K562 (cell line): Measurements from ENCODE around the gene NUCKS1. TPM values are rescaled to one million over a fixed set of nuclear protein-coding genes. Genes with fewer than 3 reads are reported as not detected.

Source experiments
- BRD4 ChIP-seq: fragments of 200-600 bp; sonication (generic); IDR thresholded peaks from 2 replicates; pipeline ENCODE4 v1.6.1; 2017; ENCODE audit warnings: inconsistent platforms
- ESRRB ChIP-seq: fragments of 250-450 bp; sonication (Bioruptor Pico); IDR thresholded peaks from 2 replicates; pipeline ENCODE4 v1.5.0; 2020; ENCODE audit warnings: mild to moderate bottlenecking, moderate library complexity, borderline replicate concordance
- FIP1L1 ChIP-seq: fragments of 200-400 bp; formaldehyde crosslinking; IDR thresholded peaks from 2 replicates; pipeline ENCODE4 v1.6.1; 2018; ENCODE audit warnings: mild to moderate bottlenecking, low read depth, low read length; ENCODE audit not compliant: poor library complexity, severe bottlenecking
- HDAC1 ChIP-seq, 2 experiments: fragments of 450-650 bp; IDR thresholded peaks; 2 replicates each; pipeline ENCODE4 v1.6.1; 2016 to 2017; ENCODE audit warnings: inconsistent platforms in 1 of 2, mild to moderate bottlenecking in 1 of 2, moderate library complexity in 1 of 2
- KDM2B ChIP-seq: fragments of 250-450 bp; sonication (Bioruptor Pico); IDR thresholded peaks from 2 replicates; pipeline ENCODE4 v1.8.0; 2021; ENCODE audit warnings: mild to moderate bottlenecking, moderate library complexity
- NCOA2 ChIP-seq, 2 experiments: fragments of 450-650 bp; IDR thresholded peaks; 2 replicates each; pipeline ENCODE4 v1.6.1; 2018; ENCODE audit warnings: mild to moderate bottlenecking in 2 of 2, moderate library complexity in 1 of 2; ENCODE audit not compliant: partially characterized antibody in 2 of 2
- PRDM10 ChIP-seq: fragments of 450-650 bp; IDR thresholded peaks from 2 replicates; pipeline ENCODE4 v1.6.1; 2018; ENCODE audit not compliant: partially characterized antibody
- SAFB2 ChIP-seq: fragments of 200-400 bp; formaldehyde crosslinking; IDR thresholded peaks from 2 replicates; pipeline ENCODE4 v1.6.1; 2018; ENCODE audit warnings: borderline replicate concordance, low read length, low read depth, moderate library complexity; ENCODE audit not compliant: severe bottlenecking
- SETDB1 ChIP-seq: IDR thresholded peaks from one replicate; pipeline ENCODE4 v1.6.1; 2012; ENCODE audit warnings: low read length, control low read depth, inconsistent platforms
- STAG1 ChIP-seq: sonication (generic); formaldehyde crosslinking; IDR thresholded peaks from 2 replicates; pipeline ENCODE4 v1.5.0; 2020; ENCODE audit warnings: missing genetic modification reagents, borderline replicate concordance
- TCFL5 ChIP-seq: fragments of 250-450 bp; sonication (Bioruptor Pico); conservative IDR thresholded peaks from 2 replicates; pipeline ENCODE4 v1.6.1; 2021; ENCODE audit warnings: mild to moderate bottlenecking, moderate library complexity, matching md5 sums
- THAP12 ChIP-seq: fragments of 250-450 bp; sonication (Bioruptor Pico); IDR thresholded peaks from 2 replicates; pipeline ENCODE4 v1.9.0; 2021; ENCODE audit warnings: mild to moderate bottlenecking, inconsistent platforms
- ZBTB17 ChIP-seq: fragments of 450-650 bp; formaldehyde crosslinking; IDR thresholded peaks from 2 replicates; pipeline ENCODE4 v1.4.0; 2020; ENCODE audit warnings: mild to moderate bottlenecking
- ZBTB49 ChIP-seq: sonication (generic); formaldehyde crosslinking; IDR thresholded peaks from 2 replicates; pipeline ENCODE4 v1.8.0; 2022; ENCODE audit warnings: missing genetic modification reagents, mild to moderate bottlenecking, borderline replicate concordance
- ZBTB9 ChIP-seq: fragments of 450-650 bp; formaldehyde crosslinking; IDR thresholded peaks from 2 replicates; pipeline ENCODE4 v1.4.0; 2020; ENCODE audit warnings: mild to moderate bottlenecking, moderate library complexity
- ZNF766 ChIP-seq: fragments of 200-800 bp; sonication (Bioruptor generic); conservative IDR thresholded peaks from 2 replicates; pipeline ENCODE4 v1.6.1; 2016; ENCODE audit warnings: missing genetic modification characterization, missing compliant biosample characterization
- polyA plus RNA-seq, 8 experiments: library from polyadenylated mRNA; depleted of rRNA in 4 of 8; stranded (reverse) in 5 of 8; unstranded in 3 of 8; fragments of >200 nt; fragmentation: Nextera tagmentation in 2 of 8; fragmentation: Illumina TruSeq in 1 of 8; extraction: Ambion mirVana in 2 of 8; extraction: Trizol in 1 of 8; gene quantifications; 2 replicates each; pipeline versions ENCODE4 v1.2.1 to v1.2.3, GENCODE V29; 2011 to 2014; ENCODE audit warnings: inconsistent platforms in 1 of 8, missing spikeins in 1 of 8
- total RNA-seq, 7 experiments: library from RNA; depleted of rRNA in 6 of 7; stranded (reverse); fragments of >200 nt in 6 of 7; fragmentation: Illumina TruSeq in 2 of 7; extraction: Trizol in 2 of 7; gene quantifications; 2 replicates each; pipeline versions ENCODE4 v1.2.1 to v1.2.3, GENCODE V29; 2011 to 2021; ENCODE audit warnings: low replicate concordance in 1 of 7

NUCKS1 gene
- total and polyA plus RNA-seq, 9 of the 15 experiments (the other 6 are each of a cell fraction or from before 2014, with no cell fraction given) = 66.7 to 244 (median 149) TPM

GRCh38 chr1:205678286-205679111 is 71.5 kb downstream of the NUCKS1 start (continued):
- TF ChIP-seq SAFB2 (no peak), ZBTB17 (CRISPR knock-in tag) (no peak), STAG1 (CRISPR knock-in tag) (no peak), ZNF766 (peak; percentile 91), ZBTB9 (CRISPR knock-in tag) (peak; percentile 19; the same call in 1 of the 2 replicates), ZBTB49 (CRISPR knock-in tag) (no peak), PRDM10 (peak; percentile 94), TCFL5 (no peak; the same call in 1 of the 2 replicates), SETDB1 (no peak), FIP1L1 (no peak), KDM2B (no peak), NCOA2 (IDR thresholded peaks at IDR 0.05; ENCODE audit: partially characterized antibody in 2 of 2) (no peak), BRD4 (no peak), THAP12 (CRISPR knock-in tag) (no peak), ESRRB (no peak), HDAC1 (IDR thresholded peaks at IDR 0.05) (peak; percentile 19 to 95; a peak in 3 of 4 replicates)
